Esophagus muscularis mucosa (tissue), 3 donors: Measurements from ENCODE around the gene MPC1.

ENCODE experiments used
- POLR2A ChIP-seq: fragments of 450-650 bp; IDR thresholded peaks from one replicate; pipeline ENCODE4 v1.6.1; 2017; ENCODE audit warnings: antibody characterized with exemption, moderate library complexity, mild to moderate bottlenecking, low read depth
- POLR2AphosphoS5 ChIP-seq, 2 donors: sonication (generic); formaldehyde crosslinking; IDR thresholded peaks; one replicate each; pipeline ENCODE4 v1.6.1; 2017; ENCODE audit warnings: antibody characterized with exemption in 2 of 2
- TF ChIP-seq, protein P1 (sequence below), 3 experiments: fragments of 200-600 bp in 2 of 3; fragments of 450-650 bp in 1 of 3; sonication (generic) in 2 of 3; IDR thresholded peaks; one replicate each; pipeline ENCODE4 v1.5.1; 2017 to 2019; ENCODE audit warnings: antibody characterized with exemption in 3 of 3, mild to moderate bottlenecking in 2 of 3, moderate library complexity in 1 of 3

DNA sequence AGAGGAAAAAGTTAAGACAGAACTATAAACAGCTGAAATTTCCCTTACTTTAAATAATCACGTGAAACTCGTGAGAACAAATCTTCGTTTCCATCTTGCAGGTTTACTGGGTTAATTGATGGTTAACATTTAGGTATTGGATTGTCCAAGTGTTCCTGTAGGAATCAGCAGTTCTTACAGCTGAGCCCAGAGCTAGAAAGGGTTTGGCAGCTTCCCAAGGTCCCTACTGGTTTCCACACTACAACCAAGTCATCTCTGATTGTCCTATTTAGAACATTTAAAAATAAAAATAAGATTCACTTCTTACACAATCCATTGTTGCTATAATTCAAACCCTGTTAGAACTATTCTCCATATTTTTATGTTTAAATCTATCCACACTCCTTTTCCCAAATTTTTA, 15.8 kb downstream of the MPC1 start:
- TF ChIP-seq, protein P1, sequence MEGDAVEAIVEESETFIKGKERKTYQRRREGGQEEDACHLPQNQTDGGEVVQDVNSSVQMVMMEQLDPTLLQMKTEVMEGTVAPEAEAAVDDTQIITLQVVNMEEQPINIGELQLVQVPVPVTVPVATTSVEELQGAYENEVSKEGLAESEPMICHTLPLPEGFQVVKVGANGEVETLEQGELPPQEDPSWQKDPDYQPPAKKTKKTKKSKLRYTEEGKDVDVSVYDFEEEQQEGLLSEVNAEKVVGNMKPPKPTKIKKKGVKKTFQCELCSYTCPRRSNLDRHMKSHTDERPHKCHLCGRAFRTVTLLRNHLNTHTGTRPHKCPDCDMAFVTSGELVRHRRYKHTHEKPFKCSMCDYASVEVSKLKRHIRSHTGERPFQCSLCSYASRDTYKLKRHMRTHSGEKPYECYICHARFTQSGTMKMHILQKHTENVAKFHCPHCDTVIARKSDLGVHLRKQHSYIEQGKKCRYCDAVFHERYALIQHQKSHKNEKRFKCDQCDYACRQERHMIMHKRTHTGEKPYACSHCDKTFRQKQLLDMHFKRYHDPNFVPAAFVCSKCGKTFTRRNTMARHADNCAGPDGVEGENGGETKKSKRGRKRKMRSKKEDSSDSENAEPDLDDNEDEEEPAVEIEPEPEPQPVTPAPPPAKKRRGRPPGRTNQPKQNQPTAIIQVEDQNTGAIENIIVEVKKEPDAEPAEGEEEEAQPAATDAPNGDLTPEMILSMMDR (IDR thresholded peaks at IDR 0.05) = no peak
- TF ChIP-seq POLR2AphosphoS5 (IDR thresholded peaks at IDR 0.05) (no peak), POLR2A (no peak)
